ENCODE results near the gene CFL1.

Gene CFL1

DNA sequence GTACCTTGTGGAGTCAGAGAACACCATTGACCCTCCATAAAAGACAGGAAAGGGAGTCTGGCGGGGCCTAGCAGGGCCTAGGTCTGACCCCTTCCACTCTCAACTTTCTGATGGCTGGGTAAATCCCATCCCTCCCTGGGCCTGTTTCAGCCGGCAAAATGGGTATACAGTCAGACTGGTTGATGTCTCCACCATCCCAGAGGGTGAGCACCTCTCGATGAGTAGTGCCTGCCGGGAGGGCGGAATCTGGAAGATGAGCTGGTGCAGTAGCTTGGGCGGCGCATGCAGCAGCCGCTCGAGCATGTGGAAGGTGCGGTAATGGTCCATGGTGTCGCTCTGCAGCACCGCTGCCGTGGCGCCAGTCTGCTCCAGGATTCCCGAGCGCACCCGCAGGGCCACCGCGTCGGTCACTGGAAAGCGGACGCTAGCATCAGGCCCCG, 29.8 kb upstream of the CFL1 start:
- DNase-seq: no peak

DNA sequence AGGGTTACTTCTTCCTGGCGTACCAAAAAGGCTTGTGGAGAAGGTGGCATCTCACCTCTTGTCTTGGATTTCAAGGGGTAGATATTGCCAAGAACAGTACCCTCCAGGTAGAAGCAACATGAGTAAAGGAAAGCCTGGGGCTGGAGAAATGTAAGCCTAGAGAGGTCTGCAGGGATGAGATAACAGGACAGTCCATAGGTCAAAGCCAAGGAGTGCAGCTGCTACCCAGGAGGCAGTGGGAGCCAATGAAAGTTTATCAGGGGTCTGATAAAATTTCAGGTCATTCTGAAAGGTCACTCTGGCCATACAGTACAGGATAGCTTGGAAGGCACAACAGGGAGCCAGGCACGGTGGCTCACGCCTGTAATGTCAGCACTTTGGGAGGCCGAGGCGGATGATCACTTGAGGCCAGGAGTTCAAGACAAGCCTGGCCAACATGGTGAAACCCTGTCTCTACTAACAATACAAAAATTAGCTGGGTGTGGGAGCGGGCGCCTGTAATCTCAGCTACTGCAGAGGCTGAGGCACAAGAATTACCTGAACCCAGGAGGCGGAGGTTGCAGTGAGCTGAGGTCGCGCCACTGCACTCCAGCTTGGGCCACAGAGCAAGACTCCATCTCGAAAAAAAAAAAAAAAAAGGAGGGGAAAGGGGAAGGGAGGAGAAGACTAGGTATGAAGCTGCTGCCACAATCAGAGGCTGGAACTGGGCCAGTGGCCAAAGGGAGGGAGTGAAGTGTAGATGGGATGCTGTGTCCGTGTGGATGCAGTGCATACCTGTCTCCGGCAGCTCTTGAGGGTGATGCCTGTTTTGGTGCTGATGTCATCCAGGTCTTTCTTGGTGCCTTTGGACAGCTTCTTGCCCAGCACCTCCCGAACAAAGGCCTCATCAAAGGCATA, 29.1 kb upstream of the CFL1 start:
- DNase-seq: no peak

DNA sequence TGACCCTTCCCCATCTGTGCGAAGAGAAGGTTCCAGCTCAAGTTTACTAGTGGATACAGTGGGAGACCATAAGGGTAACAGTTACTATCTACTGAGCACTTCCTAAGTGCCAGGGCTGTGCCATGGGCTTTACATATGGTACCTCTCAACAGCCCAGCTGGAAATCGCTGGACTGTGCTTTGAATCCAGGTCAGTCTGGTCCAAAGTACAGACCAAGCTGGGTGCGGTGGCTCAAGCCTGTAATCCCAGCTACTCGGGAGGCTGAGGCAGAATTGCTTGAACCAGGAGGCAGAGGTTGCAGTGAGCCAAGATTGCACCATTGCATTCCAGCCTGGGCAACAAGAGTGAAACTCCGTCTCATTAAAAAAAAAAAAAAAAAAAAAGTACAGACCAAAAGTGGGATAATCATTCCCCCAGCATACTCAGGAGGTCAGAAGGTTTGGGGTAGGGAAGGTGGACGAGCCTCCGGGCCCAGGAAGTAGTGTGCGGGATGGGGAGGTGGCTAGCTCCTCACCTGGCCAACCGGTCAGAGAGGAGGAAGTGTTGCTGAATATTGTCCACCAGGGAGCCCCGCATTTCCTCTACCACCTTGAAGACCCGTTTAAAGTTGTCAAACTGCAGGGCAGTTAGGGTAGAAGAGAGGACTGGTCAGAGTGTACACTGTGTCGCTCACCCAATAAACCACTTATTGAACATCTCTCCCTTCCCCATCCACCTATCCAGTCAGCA, 28.0 kb upstream of the CFL1 start:
- DNase-seq: no peak

DNA sequence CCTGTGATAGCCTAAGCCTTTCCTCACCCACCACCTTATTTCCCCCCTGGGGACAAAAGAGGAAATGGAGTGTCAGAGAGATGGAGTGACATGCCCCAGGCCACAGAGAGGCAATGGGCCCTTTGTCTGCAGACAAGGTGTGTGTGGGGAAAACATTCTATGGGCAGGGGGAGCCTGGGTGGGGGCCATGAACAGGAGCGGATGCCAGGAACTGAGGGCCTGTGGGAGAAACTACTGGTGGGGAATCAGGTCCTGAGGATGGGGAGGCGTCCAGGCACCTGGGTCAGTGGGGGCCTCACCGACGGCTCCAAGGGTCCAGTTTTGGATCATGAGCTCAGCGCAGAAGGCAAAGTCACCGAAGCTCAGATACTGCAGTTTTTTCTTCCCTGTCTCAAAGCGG, 27.3 kb upstream of the CFL1 start:
- DNase-seq: no peak

DNA sequence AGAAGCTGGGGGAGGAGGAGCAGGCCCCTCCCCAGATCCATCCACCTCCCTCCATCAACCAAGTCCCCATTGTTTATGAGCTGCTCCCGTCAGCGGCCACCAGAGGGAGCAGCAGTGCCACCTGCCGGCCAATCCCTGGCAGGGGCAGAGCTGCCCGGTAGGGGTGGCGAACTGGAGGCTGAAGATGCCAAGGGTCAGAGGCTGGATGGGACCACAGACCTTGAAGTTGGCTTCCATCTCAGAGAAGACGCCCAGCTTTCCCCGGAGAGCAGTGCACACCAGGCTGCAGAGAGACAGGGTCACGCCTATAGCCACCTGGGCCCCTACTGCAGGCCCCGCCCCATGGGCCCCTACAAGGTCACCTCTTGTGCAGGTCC, 26.7 kb upstream of the CFL1 start:
- DNase-seq: peak; percentile 81

DNA sequence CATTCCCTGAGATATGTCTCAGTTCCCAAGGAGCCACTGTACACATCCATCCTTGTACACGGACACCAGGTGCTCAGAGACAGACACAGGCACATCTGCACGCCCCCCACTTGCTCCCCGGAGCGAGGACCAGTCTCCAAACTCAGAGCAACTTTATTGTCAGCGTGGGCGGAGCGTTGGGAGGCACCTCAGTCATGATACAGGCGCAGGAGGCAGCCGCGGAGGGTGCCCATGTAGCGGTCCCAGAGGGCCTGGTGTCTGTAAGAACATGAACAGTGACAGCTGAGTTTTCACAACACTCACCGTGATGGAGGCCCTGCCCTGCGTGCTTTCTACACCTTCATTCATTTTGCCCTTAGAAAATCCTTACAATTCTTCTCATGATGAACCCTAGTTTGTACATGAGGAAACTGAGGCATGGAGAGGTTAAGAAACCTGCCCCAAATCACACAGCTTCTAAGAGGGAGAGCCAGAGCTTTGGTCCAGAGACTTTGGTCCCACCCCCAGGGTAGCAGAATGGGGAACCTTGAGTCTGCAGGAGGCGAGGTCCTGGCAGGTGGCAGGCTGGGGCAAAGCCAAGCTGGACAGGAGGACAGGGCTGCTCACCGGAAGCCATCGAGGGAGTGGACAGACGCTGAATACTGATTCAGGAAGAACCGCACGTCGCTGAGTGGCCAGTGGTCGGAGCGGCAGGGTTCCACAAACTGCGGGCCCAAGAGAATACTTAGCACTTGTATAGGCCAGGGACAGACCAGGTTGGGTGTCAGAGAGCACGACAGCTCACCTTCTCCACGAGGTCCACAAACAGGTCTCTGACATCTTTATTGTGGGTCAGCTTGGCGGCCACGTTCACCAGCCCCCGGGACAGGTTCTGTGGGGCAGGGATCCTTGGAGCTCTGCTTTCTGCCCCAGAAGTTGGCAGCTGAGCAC, 26.1 kb upstream of the CFL1 start:
- no peak for DNase-seq

DNA sequence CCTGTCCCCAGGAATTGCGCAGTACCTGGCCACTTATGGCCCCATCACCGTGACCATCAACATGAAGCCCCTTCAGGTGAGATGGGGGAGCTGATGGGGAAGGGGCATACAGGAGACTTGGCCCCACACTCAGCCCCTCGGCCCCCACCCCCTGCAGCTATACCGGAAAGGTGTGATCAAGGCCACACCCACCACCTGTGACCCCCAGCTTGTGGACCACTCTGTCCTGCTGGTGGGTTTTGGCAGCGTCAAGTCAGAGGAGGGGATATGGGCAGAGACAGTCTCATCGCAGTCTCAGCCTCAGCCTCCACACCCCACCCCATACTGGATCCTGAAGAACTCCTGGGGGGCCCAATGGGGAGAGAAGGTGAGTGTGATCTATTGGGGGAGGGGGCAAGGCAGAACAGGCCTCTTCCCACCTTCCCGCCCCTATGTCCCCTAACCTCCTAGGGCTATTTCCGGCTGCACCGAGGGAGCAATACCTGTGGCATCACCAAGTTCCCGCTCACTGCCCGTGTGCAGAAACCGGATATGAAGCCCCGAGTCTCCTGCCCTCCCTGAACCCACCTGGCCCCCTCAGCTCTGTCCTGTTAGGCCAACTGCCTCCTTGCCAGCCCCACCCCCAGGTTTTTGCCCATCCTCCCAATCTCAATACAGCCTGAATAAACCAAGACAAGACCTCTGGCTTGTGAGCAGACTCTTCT, 25.2 kb upstream of the CFL1 start:
- DNase-seq: no peak

DNA sequence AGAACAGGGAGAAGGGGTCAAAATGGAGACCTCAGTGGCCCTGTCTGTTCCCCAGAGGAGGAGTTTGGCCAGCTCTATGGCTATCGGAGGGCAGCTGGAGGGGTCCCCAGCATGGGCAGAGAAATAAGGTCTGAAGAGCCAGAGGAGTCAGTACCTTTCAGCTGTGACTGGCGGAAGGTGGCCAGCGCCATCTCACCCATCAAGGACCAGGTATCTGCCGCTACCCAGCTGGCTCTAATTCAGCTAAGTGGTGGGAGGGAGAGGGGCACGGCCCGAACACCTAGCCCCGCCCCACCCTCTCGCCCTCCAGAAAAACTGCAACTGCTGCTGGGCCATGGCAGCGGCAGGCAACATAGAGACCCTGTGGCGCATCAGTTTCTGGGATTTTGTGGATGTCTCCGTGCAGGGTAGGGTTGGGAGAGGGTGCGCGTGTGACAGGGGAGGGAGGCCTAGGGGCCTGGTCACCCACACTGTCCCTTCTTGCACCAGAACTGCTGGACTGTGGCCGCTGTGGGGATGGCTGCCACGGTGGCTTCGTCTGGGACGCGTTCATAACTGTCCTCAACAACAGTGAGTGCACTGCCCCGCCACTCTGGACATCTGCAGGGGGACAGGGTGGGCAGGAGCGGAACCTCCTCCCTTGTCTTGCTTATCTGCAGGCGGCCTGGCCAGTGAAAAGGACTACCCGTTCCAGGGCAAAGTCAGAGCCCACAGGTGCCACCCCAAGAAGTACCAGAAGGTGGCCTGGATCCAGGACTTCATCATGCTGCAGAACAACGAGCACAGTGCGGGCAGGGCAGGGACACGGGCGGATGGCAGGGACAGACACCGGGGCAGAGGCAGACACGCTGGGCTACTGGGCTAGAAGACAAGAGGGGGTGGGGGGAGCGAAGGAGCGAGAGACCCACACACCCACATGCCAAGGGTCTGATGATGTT, 24.4 kb upstream of the CFL1 start:
- no peak for DNase-seq

DNA sequence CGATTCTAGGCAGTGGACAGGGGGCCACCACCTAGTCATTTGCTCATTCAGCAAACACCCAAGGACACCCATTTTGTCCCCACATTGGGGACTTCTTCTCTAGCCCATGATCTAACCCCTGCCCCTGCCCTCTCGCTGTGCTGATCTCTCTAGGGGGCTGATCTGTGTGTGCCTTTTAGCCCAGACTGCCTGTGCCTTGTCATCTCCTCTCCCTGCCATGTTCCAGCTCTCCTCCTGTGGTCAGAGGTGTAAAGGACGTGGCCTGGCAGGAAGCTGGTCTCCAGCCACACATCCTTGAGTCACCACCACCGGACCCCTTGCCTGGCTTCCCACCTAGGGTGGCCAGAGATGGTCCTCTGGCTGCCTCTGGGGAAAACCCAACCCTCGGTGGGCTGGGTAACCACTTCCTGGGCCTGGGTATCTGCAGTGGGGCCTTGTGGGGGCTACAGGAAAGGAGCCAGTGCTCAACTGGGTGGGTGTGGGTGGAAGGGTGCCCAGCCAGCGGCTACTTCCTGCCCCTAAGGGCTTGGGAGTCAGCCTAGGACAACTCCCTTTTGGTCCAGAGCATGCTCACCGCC, 23.0 kb upstream of the CFL1 start:
- no peak for DNase-seq

DNA sequence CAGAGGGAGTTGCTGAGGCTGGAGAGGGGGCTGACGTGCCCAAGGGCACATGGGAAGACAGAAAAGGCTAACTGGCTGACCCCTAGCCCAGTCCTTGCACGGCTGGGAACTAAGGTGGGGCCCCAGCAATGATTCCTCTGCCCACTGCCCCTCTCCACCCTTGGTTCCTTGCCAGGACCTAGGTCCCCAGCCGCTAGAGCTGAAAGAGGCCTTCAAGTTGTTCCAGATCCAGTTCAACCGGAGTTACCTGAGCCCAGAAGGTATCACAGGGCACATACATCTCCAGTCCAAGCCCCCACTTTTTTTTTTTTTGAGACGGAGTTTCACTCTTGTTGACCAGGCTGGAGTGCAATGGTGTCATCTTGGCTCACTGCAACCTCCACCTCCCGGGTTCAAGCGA, 22.0 kb upstream of the CFL1 start:
- DNase-seq: no peak

DNA sequence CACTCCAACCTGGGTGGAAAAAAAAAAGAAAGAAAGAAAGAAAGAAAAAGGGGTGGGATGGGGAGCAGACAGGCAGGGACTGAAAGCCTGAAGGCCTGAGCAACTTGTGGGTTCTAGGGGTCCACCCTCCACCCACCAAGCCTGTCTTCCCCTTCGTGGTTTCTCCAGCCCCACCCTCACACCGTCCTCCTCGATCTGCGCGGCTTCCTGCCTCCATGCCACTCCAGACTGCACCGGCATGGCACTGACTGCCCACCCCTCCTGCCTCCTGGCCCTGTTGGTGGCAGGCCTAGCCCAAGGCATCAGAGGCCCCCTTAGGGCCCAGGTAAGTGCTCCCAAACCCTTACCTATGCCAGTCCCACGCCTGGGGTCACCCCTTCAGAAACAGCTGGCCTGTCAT, 21.6 kb upstream of the CFL1 start, which contains the start of gene CTSW:
Gene CTSW, plus strand, starts transcription at position 221 of the 400 bp plus-strand sequence. Its CDS starts 18 bp downstream, at position 239.
- no peak for DNase-seq

DNA sequence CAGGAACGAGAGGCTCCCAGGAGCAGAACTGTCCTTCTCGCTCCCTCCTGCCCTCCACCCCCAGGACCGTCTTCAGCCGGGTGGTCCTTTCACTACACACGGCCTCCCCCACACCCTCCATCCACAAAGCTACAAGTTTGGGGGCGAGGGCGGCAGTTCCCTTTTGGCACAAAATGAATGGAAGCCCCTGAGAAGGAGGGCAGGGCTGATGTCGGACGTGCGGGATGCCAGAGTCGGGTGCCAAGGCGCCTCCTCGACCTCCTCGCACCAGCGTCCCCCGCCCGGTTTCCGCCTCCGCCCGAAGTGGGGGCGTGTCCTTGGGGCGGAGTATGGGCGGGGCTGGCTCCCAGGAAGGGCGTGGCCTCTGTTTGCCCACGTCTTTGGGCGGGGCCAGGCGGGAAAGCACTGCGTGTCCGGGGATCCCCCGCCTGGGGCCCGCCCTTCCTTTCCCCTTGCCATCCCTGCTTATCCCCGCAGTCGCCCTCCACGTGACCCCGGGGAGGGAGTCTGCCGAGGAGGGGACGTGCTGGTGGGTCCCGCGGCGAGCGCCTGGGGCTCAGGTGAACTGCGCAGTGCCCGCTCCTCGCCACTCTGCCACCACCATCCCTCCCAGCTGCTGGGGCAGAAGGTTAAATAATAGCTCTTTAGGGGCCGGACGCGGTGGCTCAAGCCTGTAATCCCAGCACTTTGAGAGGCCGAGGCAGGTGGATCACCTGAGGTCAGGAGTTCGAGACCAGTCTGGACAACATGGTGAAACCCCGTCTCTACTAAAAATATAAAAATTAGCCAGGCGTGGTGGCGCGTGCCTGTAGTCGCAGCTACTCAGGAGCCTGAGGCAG, 15.6 kb upstream of the CFL1 start:
- peak; percentile 97 for DNase-seq

DNA sequence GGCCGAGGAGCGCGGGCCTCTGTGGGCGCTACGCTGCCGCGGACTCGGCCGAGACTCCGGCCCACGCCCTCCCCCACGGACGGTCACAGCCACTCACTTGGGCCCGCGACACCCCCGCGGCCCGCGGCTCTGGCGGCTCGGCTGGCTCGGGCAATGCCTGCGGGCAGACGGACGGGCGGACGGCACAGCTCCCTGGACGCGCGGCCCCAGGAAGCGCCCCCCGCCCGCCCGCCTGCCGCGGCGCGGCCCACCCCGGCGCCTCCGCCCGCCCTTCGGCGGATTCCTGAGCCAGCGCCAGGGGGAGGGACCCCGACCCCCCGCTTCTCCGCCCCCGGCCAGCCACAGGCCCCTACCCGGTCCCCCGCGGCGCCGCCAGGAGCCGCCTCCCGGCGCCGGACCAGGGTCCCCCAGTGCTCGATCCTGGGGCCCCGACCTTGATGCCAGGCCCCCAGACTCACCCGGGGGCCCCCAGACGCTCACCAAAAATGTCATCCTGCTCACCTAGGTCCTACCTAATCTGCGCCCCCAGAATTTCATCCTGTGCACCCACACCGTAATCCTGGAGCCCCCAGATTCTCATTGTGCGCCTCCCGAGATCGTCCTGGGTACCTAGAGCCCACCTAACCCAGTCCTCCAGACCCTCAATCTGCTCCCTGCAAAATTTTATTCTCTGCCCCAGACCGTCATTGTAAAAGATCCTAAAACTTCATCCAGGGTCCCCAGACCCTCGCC, 14.8 kb upstream of the CFL1 start, which contains the start of gene EFEMP2:
Gene EFEMP2, minus strand, starts transcription at position 215 of the 732 bp plus-strand sequence. CDS start 446 bp downstream, outside the sequence.
- peak; percentile 51 for DNase-seq

DNA sequence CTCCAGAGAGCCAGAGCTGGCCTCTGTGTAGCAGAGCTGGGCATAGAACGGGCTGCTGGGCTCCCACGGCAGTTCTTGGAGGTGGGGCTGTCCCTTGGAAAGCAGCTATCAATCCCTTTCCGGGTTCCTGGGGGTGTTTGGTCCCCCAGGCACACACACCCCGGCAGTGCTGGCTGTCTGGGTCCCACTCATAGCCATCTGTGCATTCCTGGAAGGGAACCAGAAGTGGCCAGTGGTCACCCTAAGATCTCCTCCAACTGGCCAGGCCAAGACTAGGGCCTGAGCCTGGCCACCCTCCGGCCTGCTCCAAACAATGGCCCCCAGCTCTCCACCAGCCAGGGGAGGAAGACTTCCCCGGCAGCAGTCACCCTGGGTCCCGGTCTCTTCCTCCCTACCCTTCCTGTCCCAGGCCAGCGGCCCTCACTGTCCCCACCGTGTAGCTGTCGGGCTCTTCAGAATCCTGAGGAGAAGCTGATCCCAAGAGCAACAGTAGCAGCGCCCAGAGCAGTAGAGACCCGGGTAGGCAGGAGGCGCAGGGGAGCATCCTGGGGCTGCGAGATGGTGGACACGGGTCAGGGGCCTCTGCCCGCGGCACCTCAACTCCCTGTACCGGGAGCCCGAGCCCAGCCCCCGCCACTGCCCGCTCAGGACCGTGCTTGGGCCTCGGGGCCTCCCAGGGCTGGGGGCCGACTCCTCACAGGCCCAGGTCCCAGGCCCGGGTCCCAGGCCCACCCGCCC, 14.0 kb upstream of the CFL1 start:
- no peak for DNase-seq

DNA sequence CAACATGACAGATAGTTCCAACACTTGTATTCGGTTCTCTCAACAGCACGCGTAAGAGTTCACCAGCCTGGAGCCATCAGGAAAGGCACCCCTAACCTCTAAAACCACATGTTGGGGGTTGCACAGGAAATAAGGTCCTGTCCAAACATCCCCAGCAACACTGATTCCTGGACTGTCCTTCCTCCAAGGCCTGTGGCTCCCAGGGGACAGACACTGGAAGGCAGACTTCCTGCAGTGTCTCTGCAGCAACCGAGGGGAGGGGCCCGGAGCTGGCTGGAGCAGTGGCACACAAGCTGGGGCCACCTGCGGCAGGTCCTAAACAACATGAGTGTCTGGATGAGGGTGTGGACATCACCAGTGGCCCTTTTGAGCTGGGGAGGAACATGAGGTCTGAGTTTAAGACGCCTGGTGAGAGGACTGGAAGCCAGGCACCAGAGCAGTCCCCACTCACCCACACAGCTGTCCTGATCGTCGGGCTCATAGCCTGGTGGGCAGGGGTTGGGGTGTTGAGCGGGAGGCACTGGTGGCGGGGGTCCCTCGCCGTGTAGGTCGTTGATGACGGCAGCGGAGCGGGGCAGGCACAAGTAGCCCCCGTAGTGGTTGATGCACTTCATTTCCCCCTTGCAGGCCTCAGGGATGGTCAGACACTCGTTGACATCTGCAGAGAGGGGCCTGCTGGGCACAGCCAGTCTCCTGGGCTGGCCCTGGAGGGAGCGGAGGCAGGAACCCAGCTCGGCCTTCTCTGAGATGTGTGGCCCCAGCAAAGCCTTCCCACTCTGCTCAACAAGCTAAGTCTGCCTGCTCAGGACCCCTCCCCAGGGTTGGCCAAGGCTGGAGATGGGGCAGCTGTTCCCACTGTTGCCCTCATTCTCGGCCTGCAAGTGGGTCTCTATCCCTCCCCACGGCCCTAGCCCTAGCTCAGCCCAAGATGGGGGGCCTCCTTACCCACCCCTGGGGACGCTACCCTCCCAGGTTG, 13.0 kb upstream of the CFL1 start:
- DNase-seq: peak; percentile 86

DNA sequence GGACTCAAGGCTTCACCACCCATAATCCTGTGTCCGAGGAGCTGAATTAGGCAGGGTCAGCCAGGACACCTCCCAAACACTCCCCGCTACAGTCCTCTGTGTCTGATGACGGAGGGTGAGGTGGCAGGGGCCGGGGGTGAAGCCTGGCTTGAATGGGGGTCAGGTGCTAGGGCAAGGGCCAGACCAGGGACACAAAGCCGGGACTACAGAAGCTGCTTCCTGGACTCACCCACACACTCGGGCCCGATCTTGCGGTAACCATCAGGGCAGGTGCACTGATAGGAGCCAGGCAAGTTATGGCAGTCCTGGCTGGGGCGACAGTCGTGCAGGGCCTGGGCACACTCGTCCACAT, 12.3 kb upstream of the CFL1 start:
- DNase-seq: no peak
